ENCODE measurements around the gene SCNN1A. TPM values are rescaled to one million over a fixed set of nuclear protein-coding genes. Genes with fewer than 3 reads are reported as not detected.
A peak's percentile ranks its signal among the peaks of the same experiment; 100 is the strongest.

Gene SCNN1A
- total RNA-seq, 1 experiment from 2014 or later, result 118 TPM

GRCh38 chr12:6323340-6323994, 51.9 kb downstream of the SCNN1A start:
- TF ChIP-seq FOSL1 (IDR thresholded peaks at IDR 0.05; ENCODE audit: low read depth) (peak; percentile 63; the same call in 1 of the 2 replicates), RAD21 (IDR thresholded peaks at IDR 0.05; ENCODE audit: low read depth) (peak; percentile 68), ZBTB33 (IDR thresholded peaks at IDR 0.05; ENCODE audit: extremely low read depth, insufficient replicate concordance, low read length) (no peak), CTCF (IDR thresholded peaks at IDR 0.05 in 2 of 3, conservative IDR thresholded peaks at IDR 0.05 in 1 of 3; ENCODE audit: borderline replicate concordance in 1 of 3, insufficient read depth in 1 of 3, low read depth in 2 of 3, low read length in 2 of 3) (peak; percentile 66 to 97 (median 70)), CEBPB (IDR thresholded peaks at IDR 0.05; ENCODE audit: low read depth) (no peak), CBX3 (IDR thresholded peaks at IDR 0.05; ENCODE audit: low read depth) (peak; percentile 49; the same call in 1 of the 2 replicates), ZFX (IDR thresholded peaks at IDR 0.05) (no peak), SP1 (IDR thresholded peaks at IDR 0.05; ENCODE audit: low read depth) (no peak; the same call in 1 of the 2 replicates), POLR2A (IDR thresholded peaks at IDR 0.05; ENCODE audit: borderline replicate concordance, extremely low read depth, insufficient read depth, insufficient read length) (no peak), JUND (IDR thresholded peaks at IDR 0.05) (peak; percentile 72)
- H3K27ac ChIP-seq (ENCODE audit: low read depth, low read length), result peak overlapping the region; percentile 71
- peaks cover 12 to 37% of the 10 kb centered on the region in 2 experiments for H3K4me1 ChIP-seq (ENCODE audit: control insufficient read depth in 1 of 2, insufficient read depth in 2 of 2, low read length in 2 of 2)
- H4K20me1 ChIP-seq (ENCODE audit: insufficient read depth), result no peaks in the 10 kb centered on the region
- H3K9ac ChIP-seq (ENCODE audit: low read length), result peak overlapping the region; percentile 6; the same call in 1 of the 2 replicates
- ChIA-PET RAD21 (ENCODE audit: low non-redundant PET in 1 of 2, low total read pairs in 2 of 2, uncharacterized antibody in 2 of 2, unreplicated experiment in 2 of 2) (interaction anchor here (0.5 to 1.5 kb wide), 2 partner anchors 40 to 142 kb away, joined by 4 to 9 read pairs; no protein-coding TSS in a partner anchor), POLR2A (interaction anchor here (0.7 to 1.4 kb wide), 4 partner anchors 11 to 142 kb away, joined by 3 to 9 read pairs (median 3); no protein-coding TSS in a partner anchor), CTCF (interaction anchor here (1.2 to 1.9 kb wide), 6 partner anchors 13 to 335 kb away, joined by 3 to 22 read pairs (median 4); no protein-coding TSS in a partner anchor)
- no TSS peak for BruUV-seq (replicated peaks)
- no peak overlapping the region for H3K4me3 ChIP-seq (replicated peaks in 1 of 2; ENCODE audit: low read depth in 1 of 2, low read length in 2 of 2)
- no peak overlapping the region for H2AFZ ChIP-seq (ENCODE audit: low read depth, low read length, poor library complexity, severe bottlenecking)
- intact Hi-C loops (cut with micrococcal nuclease), result loop anchor here (1.0 kb wide), 1 partner anchor 142 kb away; no protein-coding TSS in a partner anchor
- H3K9me3 ChIP-seq (ENCODE audit: control insufficient read depth in 1 of 2, insufficient read depth in 1 of 2, low read depth in 1 of 2, low read length in 2 of 2), result no peaks in the 10 kb centered on the region
- DNase-seq (ENCODE audit: low read depth, low spot score) (peak; percentile 70), ATAC-seq (peak; percentile 80)
- no peaks in the 10 kb centered on the region for H3K9me2 ChIP-seq (ENCODE audit: insufficient read depth)
- no peaks in the 10 kb centered on the region for H3K27me3 ChIP-seq (ENCODE audit: insufficient read depth, low read length)
- H3K79me2 ChIP-seq (ENCODE audit: insufficient read depth, low read length), result no peaks in the 10 kb centered on the region
- peak overlapping the region; percentile 47 for H3K4me2 ChIP-seq (ENCODE audit: low read length)
- H3K36me3 ChIP-seq (ENCODE audit: control insufficient read depth in 1 of 2, insufficient read depth in 2 of 2, low read length in 2 of 2), result peaks cover under 1 to 7% of the 10 kb centered on the region in 2 experiments; a peak in 3 of 4 replicates
